Stomach smooth muscle (tissue), 2 donors: ENCODE results near the gene ASAP3.
"Not testable (repeated sequence)": the region's sequence is repeated elsewhere in the genome, so short reads cannot be mapped to it uniquely, and the experiment has no call there.

ENCODE experiments used
- H3K27ac ChIP-seq: one replicate; pipeline ENCODE4 v1.7.0; 2013; ENCODE audit warnings: mild to moderate bottlenecking, low read length, inconsistent platforms
- H3K27me3 ChIP-seq, 2 donors: one replicate each; pipeline ENCODE4 v1.7.0; 2013; ENCODE audit warnings: low read length in 2 of 2; ENCODE audit not compliant: insufficient read depth in 2 of 2, control insufficient read depth in 1 of 2
- H3K36me3 ChIP-seq, 2 donors: one replicate each; pipeline ENCODE4 v1.7.0; 2013; ENCODE audit warnings: low read length in 2 of 2; ENCODE audit not compliant: control insufficient read depth in 2 of 2, insufficient read depth in 2 of 2
- H3K4me1 ChIP-seq: one replicate; pipeline ENCODE4 v1.7.0; 2013; ENCODE audit warnings: low read length; ENCODE audit not compliant: control insufficient read depth, insufficient read depth
- H3K4me3 ChIP-seq, 2 donors: one replicate each; pipeline ENCODE4 v1.7.0; 2013; ENCODE audit warnings: low read length in 2 of 2
- H3K9ac ChIP-seq, 2 donors: one replicate each; pipeline ENCODE4 v1.7.0; 2013; ENCODE audit warnings: low read length in 2 of 2, mild to moderate bottlenecking in 1 of 2
- H3K9me3 ChIP-seq, 2 donors: one replicate each; pipeline ENCODE4 v1.7.0; 2013; ENCODE audit warnings: low read length in 2 of 2; ENCODE audit not compliant: control insufficient read depth in 2 of 2
- donor health status: healthy.
- donor health status: Pancreatic carcinoma.

The ASAP3 gene

GRCh38 chr1:23509896-23510295 lies 25.9 kb upstream of the ASAP3 start:
- Histone ChIP-seq H3K27ac (no peak overlapping the region), H3K27me3 (no peaks in the 10 kb centered on the region), H3K9ac (no peak overlapping the region), H3K36me3 (no peaks in the 10 kb centered on the region), H3K4me1 (no peaks in the 10 kb centered on the region), H3K4me3 (no peak overlapping the region), H3K9me3 (no peaks in the 10 kb centered on the region)

- H3K27ac ChIP-seq, result no peak overlapping the region
- H3K9me3 ChIP-seq, result no peaks in the 10 kb centered on the region
- no peak overlapping the region for H3K9ac ChIP-seq
- no peaks in the 10 kb centered on the region for H3K36me3 ChIP-seq
- no peaks in the 10 kb centered on the region for H3K27me3 ChIP-seq
- no peaks in the 10 kb centered on the region for H3K4me1 ChIP-seq
- no peak overlapping the region for H3K4me3 ChIP-seq
Observed at GRCh38 chr1:23506376-23507107, 22.6 kb upstream of the ASAP3 start.

- Histone ChIP-seq H3K27ac (no peak overlapping the region), H3K36me3 (no peaks in the 10 kb centered on the region), H3K27me3 (no peaks in the 10 kb centered on the region), H3K9me3 (no peaks in the 10 kb centered on the region), H3K4me1 (no peaks in the 10 kb centered on the region), H3K4me3 (no peak overlapping the region), H3K9ac (no peak overlapping the region)
Observed at GRCh38 chr1:23505851-23506250, 21.9 kb upstream of the ASAP3 start.

- H3K36me3 ChIP-seq, H3K9me3 ChIP-seq, H3K4me3 ChIP-seq, H3K4me1 ChIP-seq, H3K9ac ChIP-seq, H3K27ac ChIP-seq, H3K27me3 ChIP-seq: not testable (repeated sequence)
Observed at GRCh38 chr1:23504156-23504555, 20.2 kb upstream of the ASAP3 start.

GRCh38 chr1:23502951-23503350 lies 19.0 kb upstream of the ASAP3 start:
- no peaks in the 10 kb centered on the region for H3K27me3 ChIP-seq
- no peaks in the 10 kb centered on the region for H3K4me1 ChIP-seq
- no peaks in the 10 kb centered on the region for H3K36me3 ChIP-seq
- no peak overlapping the region for H3K4me3 ChIP-seq
- H3K9ac ChIP-seq, result no peak overlapping the region
- H3K9me3 ChIP-seq, result no peaks in the 10 kb centered on the region
- H3K27ac ChIP-seq, result no peak overlapping the region

GRCh38 chr1:23500466-23500865 lies 16.5 kb upstream of the ASAP3 start:
- no peaks in the 10 kb centered on the region for H3K27me3 ChIP-seq
- H3K4me3 ChIP-seq, result no peak overlapping the region
- H3K36me3 ChIP-seq, result no peaks in the 10 kb centered on the region
- no peak overlapping the region for H3K9ac ChIP-seq
- no peak overlapping the region for H3K27ac ChIP-seq
- H3K9me3 ChIP-seq, result no peaks in the 10 kb centered on the region
- peaks cover 3% of the 10 kb centered on the region for H3K4me1 ChIP-seq

- H3K36me3 ChIP-seq, result no peaks in the 10 kb centered on the region
- H3K9ac ChIP-seq, result no peak overlapping the region
- H3K27me3 ChIP-seq, result no peaks in the 10 kb centered on the region
- H3K4me3 ChIP-seq, result no peak overlapping the region
- H3K9me3 ChIP-seq, result no peaks in the 10 kb centered on the region
- no peak overlapping the region for H3K27ac ChIP-seq
- peaks cover 3% of the 10 kb centered on the region for H3K4me1 ChIP-seq
Observed at GRCh38 chr1:23497777-23498439, 13.9 kb upstream of the ASAP3 start.

GRCh38 chr1:23496490-23497181 lies 12.7 kb upstream of the ASAP3 start:
- Histone ChIP-seq H3K27me3 (no peaks in the 10 kb centered on the region), H3K36me3 (no peaks in the 10 kb centered on the region)

GRCh38 chr1:23494836-23495235 lies 10.9 kb upstream of the ASAP3 start:
- H3K4me1 ChIP-seq, H3K27ac ChIP-seq, H3K36me3 ChIP-seq, H3K9me3 ChIP-seq, H3K9ac ChIP-seq, H3K4me3 ChIP-seq, H3K27me3 ChIP-seq: not testable (repeated sequence)

More at GRCh38 chr1:23496490-23497181, 12.7 kb upstream of the ASAP3 start:
- no peak overlapping the region for H3K9ac ChIP-seq
- peaks cover 3% of the 10 kb centered on the region for H3K4me1 ChIP-seq
- H3K4me3 ChIP-seq, result no peak overlapping the region
- no peak overlapping the region for H3K27ac ChIP-seq
- H3K9me3 ChIP-seq, result no peaks in the 10 kb centered on the region

- H3K9ac ChIP-seq, H3K27ac ChIP-seq: not testable (repeated sequence)
Observed at GRCh38 chr1:23492776-23493175, 8.8 kb upstream of the ASAP3 start.

More at GRCh38 chr1:23492776-23493175, 8.8 kb upstream of the ASAP3 start:
- H3K4me1 ChIP-seq, H3K27me3 ChIP-seq, H3K9me3 ChIP-seq, H3K4me3 ChIP-seq, H3K36me3 ChIP-seq: not testable (repeated sequence)
